A549 (cell line): Measurements from ENCODE around the gene FOXO6.

Experiments used
- POLR2A ChIP-seq: IDR thresholded peaks from 2 replicates; pipeline ENCODE4 v1.6.1; 2012; ENCODE audit warnings: mild to moderate bottlenecking, low read length
- ZNF302 ChIP-seq: fragments of 250-450 bp; sonication (Bioruptor Pico); IDR thresholded peaks from 2 replicates; pipeline ENCODE4 v1.9.0; 2021; ENCODE audit warnings: inconsistent platforms, mild to moderate bottlenecking, moderate library complexity

- no peak for TF ChIP-seq ZNF302
- TF ChIP-seq POLR2A, result no peak
These were observed 53.6 kb downstream of the FOXO6 start for GRCh38 chr1:41414716-41415306.
